Parathyroid adenoma (tissue), 2 donors: ENCODE data around the gene TRPV3.

Experiments used
- H2AFZ ChIP-seq: fragments of 300-600 bp; sonication (generic); one replicate; pipeline ENCODE4 v1.7.0; 2017; ENCODE audit warnings: antibody characterized with exemption, mild to moderate bottlenecking
- H3K27ac ChIP-seq: fragments of 300-600 bp; sonication (generic); one replicate; pipeline ENCODE4 v1.7.0; 2017
- H3K27me3 ChIP-seq: fragments of 300-600 bp; sonication (generic); one replicate; pipeline ENCODE4 v1.7.0; 2017; ENCODE audit warnings: low read length; ENCODE audit not compliant: control insufficient read depth, insufficient read depth
- H3K36me3 ChIP-seq: fragments of 300-600 bp; sonication (generic); one replicate; pipeline ENCODE4 v1.7.0; 2017; ENCODE audit warnings: low read length; ENCODE audit not compliant: control insufficient read depth, insufficient read depth
- H3K4me1 ChIP-seq: fragments of 300-600 bp; sonication (generic); one replicate; pipeline ENCODE4 v1.7.0; 2017; ENCODE audit warnings: control low read depth
- H3K4me2 ChIP-seq: fragments of 300-600 bp; sonication (generic); one replicate; pipeline ENCODE4 v1.7.0; 2017; ENCODE audit warnings: low read length
- H3K4me3 ChIP-seq: fragments of 300-600 bp; sonication (generic); one replicate; pipeline ENCODE4 v1.7.0; 2017; ENCODE audit warnings: low read depth, low read length
- H3K79me2 ChIP-seq: fragments of 300-600 bp; sonication (generic); one replicate; pipeline ENCODE4 v1.7.0; 2017; ENCODE audit warnings: control low read depth
- H3K9ac ChIP-seq: fragments of 300-600 bp; sonication (generic); one replicate; pipeline ENCODE4 v1.7.0; 2017; ENCODE audit warnings: mild to moderate bottlenecking
- H3K9me3 ChIP-seq: fragments of 300-600 bp; sonication (generic); one replicate; pipeline ENCODE4 v1.7.0; 2017; ENCODE audit warnings: low read length; ENCODE audit not compliant: control insufficient read depth
- CTCF ChIP-seq: fragments of 300-600 bp; sonication (generic); IDR thresholded peaks from one replicate; pipeline ENCODE4 v1.7.0; 2017; ENCODE audit warnings: antibody characterized with exemption, mild to moderate bottlenecking
- donor health status: primary hyperparathyroidism.

Gene TRPV3

GRCh38 chr17:3594051-3594800, 36.6 kb upstream of the TRPV3 start:
- H3K27ac ChIP-seq = no peak overlapping the region
- H3K79me2 ChIP-seq = no peaks in the 10 kb centered on the region
- H3K36me3 ChIP-seq = no peaks in the 10 kb centered on the region

GRCh38 chr17:3593384-3593783, 35.8 kb upstream of the TRPV3 start:
- no peaks in the 10 kb centered on the region for H3K9me3 ChIP-seq
- no peak overlapping the region for H3K4me3 ChIP-seq
- H3K4me2 ChIP-seq = no peak overlapping the region
- TF ChIP-seq CTCF = no peak
- H3K36me3 ChIP-seq = no peaks in the 10 kb centered on the region
- no peaks in the 10 kb centered on the region for H3K79me2 ChIP-seq
- H3K9ac ChIP-seq = no peak overlapping the region
- no peaks in the 10 kb centered on the region for H3K27me3 ChIP-seq
- H3K4me1 ChIP-seq = no peaks in the 10 kb centered on the region
- no peak overlapping the region for H3K27ac ChIP-seq
- H2AFZ ChIP-seq = no peak overlapping the region

More at GRCh38 chr17:3594051-3594800, 36.6 kb upstream of the TRPV3 start:
- Histone ChIP-seq H3K27me3 (no peaks in the 10 kb centered on the region), H2AFZ (no peak overlapping the region), H3K4me2 (no peak overlapping the region), H3K4me1 (no peaks in the 10 kb centered on the region), H3K4me3 (no peak overlapping the region), H3K9me3 (no peaks in the 10 kb centered on the region), H3K9ac (no peak overlapping the region)
- no peak for TF ChIP-seq CTCF

- H3K4me1 ChIP-seq = no peaks in the 10 kb centered on the region
- H3K9ac ChIP-seq = no peak overlapping the region
- no peaks in the 10 kb centered on the region for H3K36me3 ChIP-seq
- no peaks in the 10 kb centered on the region for H3K27me3 ChIP-seq
- no peak overlapping the region for H3K4me3 ChIP-seq
- H3K4me2 ChIP-seq = no peak overlapping the region
- no peak for TF ChIP-seq CTCF
- H3K9me3 ChIP-seq = no peaks in the 10 kb centered on the region
- no peak overlapping the region for H3K27ac ChIP-seq
- H3K79me2 ChIP-seq = no peaks in the 10 kb centered on the region
- H2AFZ ChIP-seq = no peak overlapping the region
Observed at GRCh38 chr17:3592216-3592860, 34.7 kb upstream of the TRPV3 start.

GRCh38 chr17:3590768-3591167, 33.2 kb upstream of the TRPV3 start:
- Histone ChIP-seq H3K4me2 (no peak overlapping the region), H3K27me3 (no peaks in the 10 kb centered on the region), H3K9me3 (no peaks in the 10 kb centered on the region), H3K9ac (no peak overlapping the region), H3K79me2 (no peaks in the 10 kb centered on the region), H3K36me3 (no peaks in the 10 kb centered on the region), H2AFZ (no peak overlapping the region), H3K4me3 (no peak overlapping the region), H3K27ac (no peak overlapping the region), H3K4me1 (no peaks in the 10 kb centered on the region)
- TF ChIP-seq CTCF = no peak

- Histone ChIP-seq H3K9me3 (no peaks in the 10 kb centered on the region), H3K4me1 (no peaks in the 10 kb centered on the region), H3K4me3 (no peak overlapping the region), H3K27ac (no peak overlapping the region), H3K36me3 (no peaks in the 10 kb centered on the region), H3K79me2 (no peaks in the 10 kb centered on the region), H3K27me3 (no peaks in the 10 kb centered on the region), H2AFZ (no peak overlapping the region), H3K9ac (no peak overlapping the region), H3K4me2 (no peak overlapping the region)
- TF ChIP-seq CTCF = no peak
Observed at GRCh38 chr17:3590231-3590630, 32.6 kb upstream of the TRPV3 start.
